ENCODE measurements around the gene FBXW7.
A peak's percentile ranks its signal among the peaks of the same experiment; 100 is the strongest.

Gene FBXW7

GRCh38 chr4:152321923-152322322, 214.0 kb downstream of the FBXW7 start:
- TF ChIP-seq CTCF (IDR thresholded peaks at IDR 0.05; ENCODE audit: low read depth, low read length): no peak
- DNase-seq (ENCODE audit: low read depth in 2 of 2): no peak
- no peak overlapping the region for H3K4me3 ChIP-seq (replicated peaks in 1 of 2; ENCODE audit: low read depth in 2 of 2, low read length in 2 of 2)

GRCh38 chr4:152321398-152321797, 214.5 kb downstream of the FBXW7 start:
- TF ChIP-seq CTCF (IDR thresholded peaks at IDR 0.05; ENCODE audit: low read depth, low read length): no peak
- DNase-seq (ENCODE audit: low read depth in 2 of 2): no peak
- H3K4me3 ChIP-seq (replicated peaks in 1 of 2; ENCODE audit: low read depth in 2 of 2, low read length in 2 of 2): no peak overlapping the region

GRCh38 chr4:152316969-152317368, 218.9 kb downstream of the FBXW7 start:
- peak; percentile 9 to 29 for DNase-seq (ENCODE audit: low read depth in 2 of 2)

GRCh38 chr4:152310257-152310656, 225.6 kb downstream of the FBXW7 start:
- peak in 1 of 2 donors; percentile 8 for DNase-seq (ENCODE audit: low read depth in 2 of 2)
- no peak for TF ChIP-seq CTCF (IDR thresholded peaks at IDR 0.05; ENCODE audit: low read depth, low read length)
- no peak overlapping the region for H3K4me3 ChIP-seq (replicated peaks in 1 of 2; ENCODE audit: low read depth in 2 of 2, low read length in 2 of 2)

More at GRCh38 chr4:152316969-152317368, 218.9 kb downstream of the FBXW7 start:
- TF ChIP-seq CTCF (IDR thresholded peaks at IDR 0.05; ENCODE audit: low read depth, low read length): no peak
- H3K4me3 ChIP-seq (replicated peaks in 1 of 2; ENCODE audit: low read depth in 2 of 2, low read length in 2 of 2): no peak overlapping the region

GRCh38 chr4:152309418-152309817, 226.5 kb downstream of the FBXW7 start:
- TF ChIP-seq CTCF (IDR thresholded peaks at IDR 0.05; ENCODE audit: low read depth, low read length): no peak
- DNase-seq (ENCODE audit: low read depth in 2 of 2): no peak
- H3K4me3 ChIP-seq (replicated peaks in 1 of 2; ENCODE audit: low read depth in 2 of 2, low read length in 2 of 2): no peak overlapping the region

- no peak for TF ChIP-seq CTCF (IDR thresholded peaks at IDR 0.05; ENCODE audit: low read depth, low read length)
- no peak for DNase-seq (ENCODE audit: low read depth in 2 of 2)
Measured at GRCh38 chr4:152308951-152309350, 226.9 kb downstream of the FBXW7 start.

GRCh38 chr4:152307669-152308068, 228.2 kb downstream of the FBXW7 start:
- no peak for DNase-seq (ENCODE audit: low read depth in 2 of 2)
- H3K4me3 ChIP-seq (replicated peaks in 1 of 2; ENCODE audit: low read depth in 2 of 2, low read length in 2 of 2): no peak overlapping the region
- TF ChIP-seq CTCF (IDR thresholded peaks at IDR 0.05; ENCODE audit: low read depth, low read length): no peak

More at GRCh38 chr4:152308951-152309350, 226.9 kb downstream of the FBXW7 start:
- H3K4me3 ChIP-seq (replicated peaks in 1 of 2; ENCODE audit: low read depth in 2 of 2, low read length in 2 of 2): no peak overlapping the region

All from cardiac fibroblast (primary cell).